Superior temporal gyrus (tissue), 1 donor: Measurements from ENCODE around the gene ADGRL3.

Source experiments
- DNase-seq: peaks from one replicate; pipeline ENCODE4 v3.0.0-alpha.2; 2016; ENCODE audit errors: extremely low spot score

Gene ADGRL3

GRCh38 chr4:61277785-61278760 is 77.9 kb downstream of the ADGRL3 start:
- no peak for DNase-seq

- no peak for DNase-seq
Observed at GRCh38 chr4:61292322-61292721, 92.2 kb downstream of the ADGRL3 start.

GRCh38 chr4:61293707-61294400 is 93.7 kb downstream of the ADGRL3 start:
- no peak for DNase-seq

GRCh38 chr4:61294936-61295335 is 94.8 kb downstream of the ADGRL3 start:
- DNase-seq, result no peak

GRCh38 chr4:61296144-61296543 is 96.0 kb downstream of the ADGRL3 start:
- no peak for DNase-seq

- no peak for DNase-seq
Observed at GRCh38 chr4:61298178-61298740, 98.1 kb downstream of the ADGRL3 start.

GRCh38 chr4:61299316-61299715 is 99.2 kb downstream of the ADGRL3 start:
- DNase-seq, result no peak

GRCh38 chr4:61300266-61300844 is 100.2 kb downstream of the ADGRL3 start:
- no peak for DNase-seq

GRCh38 chr4:61301271-61301670 is 101.1 kb downstream of the ADGRL3 start:
- DNase-seq, result no peak

- no peak for DNase-seq
Observed at GRCh38 chr4:61308033-61308432, 107.9 kb downstream of the ADGRL3 start.

GRCh38 chr4:61309616-61310015 is 109.5 kb downstream of the ADGRL3 start:
- no peak for DNase-seq

GRCh38 chr4:61312526-61312925 is 112.4 kb downstream of the ADGRL3 start:
- no peak for DNase-seq

- DNase-seq, result no peak
Observed at GRCh38 chr4:61318431-61318830, 118.3 kb downstream of the ADGRL3 start.

- DNase-seq, result no peak
Observed at GRCh38 chr4:61319156-61319555, 119.0 kb downstream of the ADGRL3 start.

GRCh38 chr4:61320154-61320553 is 120.0 kb downstream of the ADGRL3 start:
- DNase-seq, result no peak

- DNase-seq, result no peak
Observed at GRCh38 chr4:61320631-61321030, 120.5 kb downstream of the ADGRL3 start.

GRCh38 chr4:61332693-61333092 is 132.6 kb downstream of the ADGRL3 start:
- no peak for DNase-seq

- no peak for DNase-seq
Observed at GRCh38 chr4:61333490-61333889, 133.4 kb downstream of the ADGRL3 start.

GRCh38 chr4:61335241-61335763 is 135.2 kb downstream of the ADGRL3 start:
- DNase-seq, result no peak

- peak; percentile 50 for DNase-seq
Observed at GRCh38 chr4:61336488-61336887, 136.4 kb downstream of the ADGRL3 start.

GRCh38 chr4:61336916-61337315 is 136.8 kb downstream of the ADGRL3 start:
- no peak for DNase-seq

- no peak for DNase-seq
Observed at GRCh38 chr4:61342061-61342460, 141.9 kb downstream of the ADGRL3 start.
